ENCODE results near the gene COX19.

DNA sequence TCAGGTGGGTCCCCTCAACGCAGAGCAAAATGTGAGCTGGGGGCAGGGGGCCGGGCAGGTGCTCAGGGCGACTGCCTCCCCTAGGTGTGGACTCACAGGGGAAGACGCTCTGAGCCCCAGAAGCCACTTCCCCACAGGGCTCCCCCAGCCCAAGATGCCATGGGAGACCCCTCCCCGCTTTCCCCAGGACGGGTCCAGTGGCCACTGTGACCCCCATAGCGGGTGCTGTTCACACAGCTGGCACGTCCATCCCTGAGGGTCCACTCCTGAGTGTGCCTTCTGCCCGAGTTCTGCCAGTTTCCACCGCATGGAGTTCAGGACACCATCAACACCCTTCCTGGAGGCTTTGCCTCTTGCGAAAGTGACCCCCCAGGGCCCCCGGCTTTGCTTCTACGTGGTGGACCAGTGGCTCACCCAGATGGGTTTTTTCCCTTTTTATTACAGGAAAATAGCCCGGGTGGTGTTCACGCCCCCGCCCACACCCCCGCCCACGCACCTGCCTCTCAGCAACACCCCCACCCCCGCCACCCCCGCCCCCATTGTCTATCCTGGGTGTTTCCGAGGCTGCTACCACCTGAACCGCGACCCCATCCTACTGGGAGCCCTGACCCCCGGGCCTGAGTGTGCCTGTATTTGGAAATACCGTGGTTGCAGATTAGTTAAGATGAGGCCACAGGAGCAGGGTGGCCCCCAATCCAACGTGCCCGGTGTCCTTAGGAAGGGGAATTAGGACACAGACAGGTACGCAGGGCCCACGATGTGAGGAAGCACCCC, 52.8 kb downstream of the COX19 start:
- TF ChIP-seq, protein P1, sequence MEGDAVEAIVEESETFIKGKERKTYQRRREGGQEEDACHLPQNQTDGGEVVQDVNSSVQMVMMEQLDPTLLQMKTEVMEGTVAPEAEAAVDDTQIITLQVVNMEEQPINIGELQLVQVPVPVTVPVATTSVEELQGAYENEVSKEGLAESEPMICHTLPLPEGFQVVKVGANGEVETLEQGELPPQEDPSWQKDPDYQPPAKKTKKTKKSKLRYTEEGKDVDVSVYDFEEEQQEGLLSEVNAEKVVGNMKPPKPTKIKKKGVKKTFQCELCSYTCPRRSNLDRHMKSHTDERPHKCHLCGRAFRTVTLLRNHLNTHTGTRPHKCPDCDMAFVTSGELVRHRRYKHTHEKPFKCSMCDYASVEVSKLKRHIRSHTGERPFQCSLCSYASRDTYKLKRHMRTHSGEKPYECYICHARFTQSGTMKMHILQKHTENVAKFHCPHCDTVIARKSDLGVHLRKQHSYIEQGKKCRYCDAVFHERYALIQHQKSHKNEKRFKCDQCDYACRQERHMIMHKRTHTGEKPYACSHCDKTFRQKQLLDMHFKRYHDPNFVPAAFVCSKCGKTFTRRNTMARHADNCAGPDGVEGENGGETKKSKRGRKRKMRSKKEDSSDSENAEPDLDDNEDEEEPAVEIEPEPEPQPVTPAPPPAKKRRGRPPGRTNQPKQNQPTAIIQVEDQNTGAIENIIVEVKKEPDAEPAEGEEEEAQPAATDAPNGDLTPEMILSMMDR (conservative IDR thresholded peaks at IDR 0.05; ENCODE audit: low read depth, low read length) = no peak
- no peak for TF ChIP-seq EZH2 (IDR thresholded peaks at IDR 0.05; ENCODE audit: borderline replicate concordance, low read depth, low read length, poor library complexity, severe bottlenecking)

Measured in A673 (cell line).